ENCODE results near the gene ABCG8.

ABCG8 gene

DNA sequence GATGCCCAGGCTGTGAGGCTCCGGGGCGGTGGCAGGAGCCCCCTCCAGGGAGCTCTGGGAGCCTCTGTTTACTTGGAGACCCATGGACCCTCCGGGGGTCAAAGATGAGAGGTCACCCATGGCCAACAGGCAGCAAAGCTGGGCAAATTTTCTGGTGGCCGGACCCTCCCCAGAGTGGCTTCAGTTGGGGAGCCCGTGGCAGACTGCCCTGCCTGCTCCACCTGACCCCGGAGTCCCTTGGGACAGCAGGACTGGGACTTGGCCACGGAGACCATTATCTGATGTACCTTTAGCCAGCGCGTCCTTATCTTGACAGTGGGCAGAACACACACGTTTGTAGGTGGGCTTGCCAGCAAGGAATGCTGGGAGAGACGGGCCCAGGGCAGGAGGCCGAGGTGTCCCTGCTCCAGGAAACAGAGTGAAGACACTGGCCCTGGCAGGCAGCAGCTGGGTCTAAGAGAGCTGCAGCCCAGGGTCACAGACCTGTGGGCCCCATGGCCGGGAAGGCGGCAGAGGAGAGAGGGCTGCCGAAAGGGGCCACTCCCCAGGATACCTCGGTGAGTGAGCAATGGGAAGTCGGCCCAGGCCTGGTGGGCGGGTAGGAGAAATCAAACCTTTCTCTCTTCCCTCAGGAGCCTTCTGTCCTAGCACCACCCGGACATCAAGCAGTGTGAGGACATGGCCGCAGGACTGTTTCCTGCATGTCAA, at the start of gene ABCG8, which contains the start of gene ABCG5:
Gene ABCG8 (plus strand): TSS at position 412 of the 708 bp plus-strand sequence. CDS start 83 bp downstream, at position 495.
Gene ABCG5 (minus strand): TSS at position 280 of the 708 bp plus-strand sequence. CDS start 160 bp downstream, at position 120.
- no peak for DNase-seq

DNA sequence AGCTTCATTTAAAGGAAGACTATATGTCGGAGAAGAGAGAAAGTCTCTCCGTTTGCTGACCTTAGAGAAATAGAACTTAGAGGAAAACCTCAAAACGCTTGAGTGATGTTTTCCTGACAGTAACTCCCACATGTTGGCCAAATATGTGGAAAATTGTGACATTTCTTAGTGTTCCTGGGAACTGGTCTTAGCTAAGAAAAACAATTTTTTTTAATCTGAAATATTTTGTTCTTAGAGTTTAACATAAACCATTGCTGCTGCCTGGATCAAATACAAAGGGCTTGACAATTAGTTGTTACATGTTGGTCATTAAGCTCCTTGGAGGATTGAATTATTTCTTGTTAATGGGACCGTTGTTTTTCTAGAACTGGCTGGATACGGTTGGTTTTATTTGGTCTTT, 48.6 kb upstream of the ABCG8 start:
- DNase-seq, result no peak

DNA sequence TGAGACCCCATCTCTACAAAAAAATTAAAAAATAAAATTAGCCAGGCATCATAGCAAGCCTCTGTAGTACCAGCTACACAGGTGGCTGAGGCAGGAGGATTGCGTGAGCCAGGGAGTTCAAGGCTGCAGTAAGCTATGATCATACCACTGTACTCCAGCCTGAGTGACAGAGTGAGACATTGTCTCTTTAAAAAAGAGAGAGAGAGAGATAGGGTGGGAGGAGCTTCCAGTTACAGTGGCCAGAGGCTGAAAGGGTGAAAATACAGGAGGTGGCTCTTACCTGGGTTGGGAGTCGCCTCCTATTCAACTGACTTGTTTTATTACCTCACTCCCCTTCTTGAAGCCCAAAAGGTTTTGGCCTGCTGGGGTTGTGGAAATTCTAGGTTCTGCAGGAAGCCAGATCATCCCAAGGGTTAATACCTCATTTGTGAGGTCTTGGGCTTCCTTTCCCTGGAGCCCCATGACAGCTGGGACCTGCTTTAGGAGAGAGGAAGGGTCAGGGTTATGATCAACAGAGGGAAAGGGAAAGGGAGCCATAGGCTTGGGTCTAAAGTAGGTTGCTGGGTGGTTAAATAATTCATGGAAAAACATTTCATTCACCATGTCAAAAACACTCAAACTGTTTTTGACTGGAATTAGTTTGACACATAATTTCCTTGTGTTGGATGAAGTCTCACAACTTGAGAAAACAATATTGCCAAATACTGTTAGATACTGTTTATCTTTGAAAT, 47.6 kb upstream of the ABCG8 start:
- no peak for DNase-seq

DNA sequence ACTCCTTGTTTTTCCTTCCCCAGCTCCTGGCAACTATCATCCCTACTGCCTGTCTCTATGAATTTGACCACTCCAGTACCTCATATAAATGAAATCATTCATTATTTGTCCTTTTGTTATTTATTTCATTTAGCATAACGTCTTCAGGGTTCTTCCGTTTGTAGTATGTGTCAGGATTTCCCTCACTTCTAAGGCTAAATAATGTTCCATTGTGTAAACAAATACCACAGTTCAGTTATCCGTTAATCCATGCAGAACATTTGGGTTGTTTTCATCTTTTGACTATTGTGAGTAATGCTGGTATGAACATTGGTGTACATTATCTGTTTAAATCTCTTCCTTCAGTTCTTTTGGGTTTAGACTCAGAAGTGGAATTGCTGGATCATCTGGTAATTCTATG, 46.1 kb upstream of the ABCG8 start:
- DNase-seq, result no peak

DNA sequence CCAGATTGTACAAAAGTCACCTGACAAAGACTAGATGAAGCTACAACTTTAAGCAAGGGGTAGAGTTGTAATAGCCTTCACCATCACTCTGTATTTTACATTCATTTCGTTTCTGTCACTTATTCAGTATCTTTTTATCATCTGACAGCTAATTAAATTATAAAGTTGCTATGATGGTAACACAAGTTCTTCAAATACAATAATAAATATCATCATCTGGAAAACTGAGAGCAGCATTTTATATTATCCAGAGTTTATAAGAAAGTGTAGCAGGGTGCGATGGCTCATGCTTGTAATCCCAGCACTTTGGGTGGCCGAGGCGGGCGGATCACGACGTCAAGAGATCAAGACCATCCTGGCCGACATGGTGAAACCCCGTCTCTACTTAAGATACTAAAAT, 43.8 kb upstream of the ABCG8 start:
- DNase-seq, result no peak

DNA sequence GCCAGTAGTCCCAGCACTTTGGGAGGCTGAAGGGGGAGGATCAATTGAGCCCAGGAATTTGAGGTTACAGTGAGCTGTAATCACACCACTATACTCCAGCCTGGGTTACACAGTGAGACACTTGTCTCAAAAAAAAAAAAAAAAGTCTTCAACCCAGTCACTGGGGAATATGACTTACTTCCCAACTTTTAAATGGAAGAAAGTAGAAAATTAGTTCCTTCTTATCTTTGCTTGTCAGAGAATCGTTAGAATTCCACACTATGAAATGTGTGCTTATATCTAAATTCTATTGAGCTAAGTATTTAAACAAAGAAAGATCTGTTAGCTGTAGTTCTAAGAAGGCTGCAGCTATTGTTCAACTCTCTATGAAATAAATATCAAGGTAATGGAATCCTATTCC, 42.6 kb upstream of the ABCG8 start:
- DNase-seq, result no peak

DNA sequence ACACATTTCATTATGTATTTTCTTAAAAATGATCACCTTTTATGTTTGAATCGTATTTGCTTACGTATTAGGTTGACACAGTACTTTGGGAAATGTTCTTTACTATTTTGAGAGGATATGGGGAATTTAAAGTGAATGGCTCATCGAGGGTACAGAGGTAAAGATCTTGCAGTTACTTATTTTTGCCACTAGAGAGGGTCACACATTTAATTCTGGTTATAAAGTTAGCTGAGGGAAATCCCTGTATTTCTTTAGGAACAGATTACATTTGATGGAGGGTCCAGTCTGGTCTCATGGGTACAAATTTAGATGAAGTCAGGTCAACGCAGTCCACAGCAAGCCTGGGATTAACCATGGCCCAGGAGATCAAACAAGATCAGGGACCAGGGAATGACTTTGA, 40.5 kb upstream of the ABCG8 start:
- no peak for DNase-seq

DNA sequence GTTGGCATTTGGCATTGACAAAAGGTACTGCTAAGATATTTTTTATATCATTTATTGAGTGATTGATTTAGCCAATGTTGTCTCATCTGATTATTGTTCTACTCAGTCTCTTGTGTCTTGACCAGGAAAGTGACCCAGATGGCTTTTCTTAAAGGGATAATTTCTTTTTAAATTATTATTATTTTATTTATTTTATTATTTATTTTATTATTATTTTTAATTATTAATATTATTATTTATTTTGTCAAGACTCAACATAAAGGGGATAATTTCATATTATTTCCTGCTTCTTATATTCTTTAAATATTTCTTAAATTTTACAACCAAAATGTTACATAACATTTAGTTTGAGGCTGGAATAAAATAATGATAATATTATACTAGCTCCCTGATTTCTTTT, 37.9 kb upstream of the ABCG8 start:
- no peak for DNase-seq

DNA sequence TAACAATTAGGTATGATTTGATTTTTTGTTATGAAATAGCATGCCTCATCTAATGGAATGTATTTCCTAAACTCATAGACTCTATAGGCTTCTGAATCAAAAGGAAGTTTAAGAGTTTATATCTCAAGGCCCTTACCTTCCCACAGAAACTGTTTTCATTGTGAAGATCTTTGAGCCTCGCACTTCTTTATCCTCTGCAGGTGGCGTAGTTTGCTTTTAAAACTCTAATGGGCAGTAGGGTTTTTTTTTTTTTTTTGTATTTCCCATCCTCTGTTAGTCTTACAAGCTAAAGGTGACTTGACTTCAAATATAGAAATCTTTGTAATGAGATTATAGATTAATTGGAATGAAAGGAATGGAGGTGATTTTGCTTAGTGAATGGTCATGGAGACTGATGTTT, 36.6 kb upstream of the ABCG8 start:
- no peak for DNase-seq

DNA sequence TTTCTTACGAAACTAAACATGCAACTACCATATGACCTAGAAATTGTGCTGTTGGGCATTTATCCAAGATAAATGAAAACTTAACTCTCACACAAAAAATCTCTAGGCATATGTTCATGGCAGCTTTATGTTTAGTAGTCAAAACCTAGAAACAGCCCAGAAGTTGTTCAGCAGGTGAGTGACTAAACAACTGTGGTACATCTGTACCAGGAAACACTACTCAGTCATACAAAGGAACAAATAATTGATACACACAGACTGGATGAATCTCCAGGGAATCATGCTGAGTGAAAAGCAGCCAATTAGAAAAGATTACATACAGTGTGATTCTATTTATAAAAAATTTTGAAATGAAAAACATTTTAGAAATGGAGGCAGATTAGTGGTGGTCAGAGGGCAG, 35.7 kb upstream of the ABCG8 start:
- no peak for DNase-seq

DNA sequence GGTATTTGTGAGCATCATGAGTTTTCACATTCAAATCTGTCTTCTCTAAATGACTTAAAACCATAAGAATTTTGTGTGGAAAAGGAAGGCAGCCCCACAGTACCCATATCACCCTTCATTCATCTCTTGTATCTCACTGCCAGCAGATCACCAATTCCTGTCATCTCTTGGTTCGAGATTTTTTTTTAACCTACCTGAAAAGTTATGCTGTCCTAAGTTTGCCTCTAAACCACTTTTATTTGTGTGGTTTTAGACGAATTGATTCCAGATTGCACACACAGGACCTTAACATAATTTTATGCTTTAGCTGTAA, 32.1 kb upstream of the ABCG8 start:
- no peak for DNase-seq

DNA sequence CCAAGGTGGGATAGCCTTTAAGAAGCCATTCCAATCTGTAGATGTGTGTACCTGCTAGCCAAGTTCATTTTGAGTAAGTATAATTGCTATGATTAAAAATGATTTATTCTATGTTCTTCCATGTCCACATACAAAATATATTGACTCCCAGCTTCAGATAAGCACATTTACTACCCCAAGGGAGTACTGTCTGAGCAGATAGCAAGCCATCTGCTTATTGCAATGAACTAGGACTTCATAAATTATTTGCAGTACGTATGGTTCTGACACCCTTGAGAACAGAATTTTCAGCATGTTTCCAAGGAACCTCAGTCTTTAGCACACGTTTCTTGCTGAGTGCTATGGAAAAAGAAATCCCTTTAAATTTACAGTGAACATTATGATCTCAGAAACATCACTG, 28.3 kb upstream of the ABCG8 start:
- DNase-seq, result no peak

DNA sequence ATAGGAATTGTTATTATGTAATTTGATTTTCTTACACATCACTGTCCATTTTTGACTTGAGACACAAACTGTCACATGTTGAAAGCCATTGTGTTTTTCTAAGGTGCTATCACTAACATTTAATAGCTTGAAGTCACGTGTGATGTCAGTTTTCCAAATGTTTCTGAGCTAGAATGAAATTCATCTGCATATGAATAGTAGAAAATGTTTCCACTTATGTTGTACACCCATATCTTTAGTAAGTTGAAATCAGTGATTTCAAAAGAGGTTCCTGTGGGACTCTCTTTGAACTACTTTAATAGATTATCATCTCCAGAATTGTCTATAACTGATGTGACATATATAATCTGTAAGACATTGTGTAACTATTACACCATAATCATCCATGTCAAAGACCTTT, 27.9 kb upstream of the ABCG8 start:
- no peak for DNase-seq

DNA sequence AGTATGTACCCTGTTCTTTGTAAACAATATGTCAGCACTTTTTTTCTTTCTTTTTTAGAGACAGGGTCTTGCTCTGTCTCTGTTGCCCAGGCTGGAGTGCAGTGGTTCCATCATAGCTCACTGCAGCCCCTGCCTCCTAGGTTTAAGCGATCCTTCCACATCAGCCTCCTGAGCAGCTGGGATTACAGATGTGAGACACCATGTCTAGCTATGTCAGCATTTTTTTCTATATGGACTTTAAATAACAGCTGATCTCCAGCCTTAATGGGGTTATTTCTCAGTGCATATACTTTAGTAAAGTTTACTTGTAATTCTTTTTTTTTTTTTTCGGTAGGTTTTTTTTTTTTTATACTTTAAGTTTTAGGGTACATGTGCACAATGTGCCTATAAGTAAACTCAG, 26.8 kb upstream of the ABCG8 start:
- no peak for DNase-seq

DNA sequence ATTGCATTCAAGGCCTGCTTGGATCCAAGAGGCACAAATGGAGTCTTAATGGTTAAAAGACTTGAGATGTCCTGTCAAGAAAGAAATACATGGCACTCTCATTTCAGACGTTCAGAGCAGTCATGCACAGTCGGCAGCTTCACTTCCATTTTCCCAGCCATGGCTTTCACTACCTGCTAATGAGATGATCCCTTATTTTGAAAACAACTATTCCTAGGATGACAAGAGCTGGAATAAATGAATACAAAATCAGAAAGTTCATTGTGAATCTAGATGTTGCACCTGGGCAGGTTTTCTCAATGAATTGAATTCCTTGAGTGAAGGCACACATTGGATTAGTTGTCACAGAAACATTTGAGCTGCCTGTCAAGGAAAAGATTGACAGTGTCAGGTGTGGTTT, 25.8 kb upstream of the ABCG8 start:
- DNase-seq, result no peak

DNA sequence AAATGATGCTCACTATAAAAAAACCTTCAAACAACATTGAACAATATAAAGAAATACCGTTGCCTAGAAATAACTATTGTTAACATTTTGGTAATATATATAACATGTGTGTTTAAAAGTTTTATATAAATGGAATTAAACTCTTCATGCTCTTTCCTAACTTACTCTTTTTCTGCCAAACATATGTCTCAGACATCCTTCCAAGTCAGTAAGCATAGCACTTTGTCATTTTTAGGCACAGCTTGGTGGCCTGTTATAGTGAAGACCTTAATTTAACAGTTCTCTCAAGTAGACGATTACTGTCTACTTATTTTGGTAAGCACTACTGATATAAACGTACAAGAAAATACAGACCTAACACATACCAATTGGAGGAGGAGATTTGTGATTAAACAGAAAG, 24.1 kb upstream of the ABCG8 start:
- DNase-seq, result no peak

DNA sequence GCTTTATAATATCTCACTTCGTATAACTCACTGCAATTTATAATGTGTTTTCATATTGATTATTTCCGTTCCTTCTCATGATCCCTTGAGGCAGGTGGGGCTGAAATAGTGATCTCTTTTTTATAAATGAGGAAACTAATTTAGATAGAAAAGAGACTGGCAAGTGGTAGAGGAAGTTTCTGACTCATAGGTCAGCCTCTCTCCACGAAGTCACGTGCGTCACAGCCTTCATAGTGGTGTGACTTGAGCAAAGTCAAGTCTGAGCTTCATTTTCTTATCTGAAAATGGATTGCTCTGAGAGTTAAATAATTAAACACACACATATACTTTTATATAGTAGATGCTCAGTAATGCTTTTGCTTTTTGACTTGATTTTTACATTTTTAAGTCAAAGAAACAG, 20.0 kb upstream of the ABCG8 start:
- DNase-seq, result no peak

DNA sequence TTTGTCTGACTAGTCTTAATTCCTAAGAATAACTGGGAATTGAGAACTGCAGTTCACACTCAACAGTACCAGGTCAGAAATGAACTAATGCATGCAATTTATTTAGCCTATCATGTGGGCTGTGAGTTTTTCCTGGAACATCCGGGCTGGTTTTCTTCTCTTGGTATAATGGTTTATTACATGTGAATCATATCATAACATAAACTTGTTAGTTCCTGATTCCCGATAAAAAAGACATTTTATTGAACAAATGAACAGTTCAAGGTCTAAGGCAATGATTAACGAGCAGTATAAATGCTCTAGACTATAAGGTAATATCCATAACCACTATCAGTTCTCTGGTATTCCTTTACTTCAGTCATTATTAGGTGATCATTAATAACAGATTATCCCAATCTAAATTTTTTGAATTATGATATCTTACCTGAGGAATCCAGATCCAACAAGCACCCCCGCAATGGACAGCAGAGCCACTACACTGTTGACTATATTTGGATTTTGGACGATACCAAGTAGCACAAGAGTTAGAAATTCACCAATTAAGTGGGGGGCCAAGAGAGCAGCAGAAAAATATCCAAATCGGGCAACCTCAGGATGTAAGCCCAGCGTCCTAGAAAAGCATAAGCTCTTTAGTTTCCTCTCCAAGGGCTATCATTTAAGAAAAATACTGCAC, 19.1 kb upstream of the ABCG8 start:
- DNase-seq, result no peak

DNA sequence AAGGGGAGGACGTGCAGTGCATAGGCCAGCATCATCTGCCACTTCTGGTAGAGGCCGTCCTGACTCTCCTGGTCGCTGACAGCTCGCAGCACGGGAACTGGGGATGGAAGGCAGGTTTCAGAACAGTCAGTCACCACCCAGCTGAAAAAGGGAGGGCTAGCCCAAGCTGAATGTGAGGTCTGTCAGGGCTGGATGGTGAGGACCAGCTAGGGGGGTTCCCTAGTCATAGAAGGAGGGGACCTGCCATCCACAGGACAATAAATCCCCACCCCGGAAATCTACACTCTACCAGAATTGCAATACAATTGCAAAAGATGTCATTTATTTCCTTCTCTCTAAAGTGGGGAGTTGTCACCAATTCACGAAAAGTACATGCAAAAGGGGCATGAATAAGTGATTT, 15.9 kb upstream of the ABCG8 start:
- DNase-seq, result no peak

DNA sequence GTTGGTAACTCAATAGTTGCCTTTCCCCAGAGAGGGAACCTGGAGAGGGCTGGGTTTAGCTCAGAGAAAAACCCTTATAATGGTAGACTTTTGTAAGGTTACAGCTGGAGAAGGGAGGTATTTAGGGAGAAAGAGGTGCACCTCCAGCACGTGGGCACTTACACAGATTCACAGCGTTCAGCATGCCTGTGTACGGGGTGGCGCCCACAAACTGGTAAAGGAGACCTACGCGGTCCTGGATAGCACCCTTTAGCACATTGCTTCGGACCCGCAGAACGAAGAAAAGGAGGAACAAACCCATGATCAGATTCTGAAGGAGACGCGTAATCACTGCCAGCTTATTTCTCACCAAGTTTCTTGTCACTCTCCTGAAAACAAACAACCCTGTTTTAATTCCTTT, 15.0 kb upstream of the ABCG8 start:
- DNase-seq, result no peak

DNA sequence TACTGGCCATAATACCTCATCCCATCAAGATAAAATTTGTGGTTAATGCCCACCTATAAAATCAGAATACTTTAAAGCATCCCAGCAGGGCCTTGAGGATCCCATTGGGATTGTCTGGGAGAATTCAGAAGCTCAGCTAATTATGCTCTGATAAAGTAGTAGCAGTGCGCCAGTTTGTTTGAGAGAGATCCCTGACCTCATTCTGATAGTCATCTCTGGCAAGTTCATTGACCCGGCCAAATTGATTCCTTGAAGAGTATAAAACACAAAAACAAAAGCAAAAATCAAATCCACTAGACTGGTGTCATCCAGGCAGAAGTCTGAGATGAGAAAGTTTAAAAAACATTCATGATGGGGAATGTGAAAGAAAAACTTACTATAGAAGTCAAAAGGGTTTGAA, 14.3 kb upstream of the ABCG8 start:
- DNase-seq, result no peak

DNA sequence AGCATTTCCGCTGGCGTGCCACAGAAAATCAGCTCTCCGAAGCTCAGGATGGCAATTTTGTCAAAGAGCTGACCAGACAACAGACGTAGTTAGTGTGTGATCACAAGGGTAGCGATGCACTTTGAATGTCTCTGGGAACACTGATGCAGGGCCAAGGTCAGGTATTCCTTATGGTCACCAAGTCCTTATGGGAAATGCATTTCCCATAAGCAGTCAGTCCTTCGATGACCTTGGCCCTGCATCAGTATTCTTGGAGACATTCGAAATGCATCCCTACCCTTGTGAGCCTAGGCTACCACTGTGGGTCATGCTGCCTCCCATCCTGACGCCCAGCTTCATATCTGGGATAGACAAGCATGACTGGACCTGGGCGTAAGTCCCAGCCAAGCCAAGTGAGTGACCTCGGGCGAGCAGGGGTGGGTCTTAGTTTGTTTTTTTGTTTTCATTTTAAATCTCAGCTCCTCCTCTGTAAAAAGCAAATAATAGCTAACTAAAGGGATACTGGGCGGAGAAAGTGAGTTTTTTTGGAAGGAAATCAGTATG, 13.7 kb upstream of the ABCG8 start:
- DNase-seq, result no peak

DNA sequence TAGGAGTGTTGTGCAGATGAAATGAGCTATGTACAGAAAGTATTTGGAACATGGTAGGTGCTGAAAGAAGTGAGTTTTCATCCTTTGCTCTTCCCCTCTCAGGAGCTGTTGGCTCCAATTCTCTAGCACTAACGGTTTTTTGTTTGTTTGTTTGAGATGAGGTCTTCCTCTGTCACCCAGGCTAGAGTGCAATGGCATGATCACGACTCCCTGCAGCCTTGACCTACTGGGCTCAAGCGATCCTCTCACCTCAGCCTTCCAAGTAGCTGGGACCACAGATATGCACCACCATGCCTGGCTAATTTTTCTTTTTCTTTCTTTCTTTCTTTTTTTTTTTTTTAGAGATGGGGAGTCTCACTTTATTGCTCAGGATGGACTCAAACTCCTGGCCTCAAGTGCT, 12.9 kb upstream of the ABCG8 start:
- DNase-seq, result no peak
